Right lobe of liver (tissue), 4 donors: ENCODE data around the gene LDAH.

Experiments
- POLR2A ChIP-seq: fragments of 450-650 bp; IDR thresholded peaks from one replicate; pipeline ENCODE4 v1.6.1; 2017; ENCODE audit warnings: antibody characterized with exemption, mild to moderate bottlenecking
- TF ChIP-seq, protein P1 (sequence below), 4 donors: fragments of 200-600 bp in 3 of 4; fragments of 450-650 bp in 1 of 4; IDR thresholded peaks; one replicate each; pipeline versions ENCODE4 v1.5.1 to v1.8.0; 2016 to 2022; ENCODE audit warnings: antibody characterized with exemption in 4 of 4, mild to moderate bottlenecking in 2 of 4
- donor health status: DM: no; HTN: no; CAD: no.
- donor health status: DM: no; HTN: no; CAD: no.
- donor health status: DM: no; HTN: yes; CAD: no.

GRCh38 chr2:20638646-20639430, 184.1 kb downstream of the LDAH start:
- TF ChIP-seq, protein P1, sequence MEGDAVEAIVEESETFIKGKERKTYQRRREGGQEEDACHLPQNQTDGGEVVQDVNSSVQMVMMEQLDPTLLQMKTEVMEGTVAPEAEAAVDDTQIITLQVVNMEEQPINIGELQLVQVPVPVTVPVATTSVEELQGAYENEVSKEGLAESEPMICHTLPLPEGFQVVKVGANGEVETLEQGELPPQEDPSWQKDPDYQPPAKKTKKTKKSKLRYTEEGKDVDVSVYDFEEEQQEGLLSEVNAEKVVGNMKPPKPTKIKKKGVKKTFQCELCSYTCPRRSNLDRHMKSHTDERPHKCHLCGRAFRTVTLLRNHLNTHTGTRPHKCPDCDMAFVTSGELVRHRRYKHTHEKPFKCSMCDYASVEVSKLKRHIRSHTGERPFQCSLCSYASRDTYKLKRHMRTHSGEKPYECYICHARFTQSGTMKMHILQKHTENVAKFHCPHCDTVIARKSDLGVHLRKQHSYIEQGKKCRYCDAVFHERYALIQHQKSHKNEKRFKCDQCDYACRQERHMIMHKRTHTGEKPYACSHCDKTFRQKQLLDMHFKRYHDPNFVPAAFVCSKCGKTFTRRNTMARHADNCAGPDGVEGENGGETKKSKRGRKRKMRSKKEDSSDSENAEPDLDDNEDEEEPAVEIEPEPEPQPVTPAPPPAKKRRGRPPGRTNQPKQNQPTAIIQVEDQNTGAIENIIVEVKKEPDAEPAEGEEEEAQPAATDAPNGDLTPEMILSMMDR (IDR thresholded peaks at IDR 0.05) = no peak
- no peak for TF ChIP-seq POLR2A
